GM23338 (cell line): ENCODE results near the gene TIMM29.

Experiments used
- CREB1 ChIP-seq: fragments of 250-450 bp; sonication (Bioruptor Pico); IDR thresholded peaks from 2 replicates; pipeline ENCODE4 v1.5.0; 2020; ENCODE audit warnings: low read depth, mild to moderate bottlenecking, moderate library complexity
- CTCF ChIP-seq, 2 experiments: fragments of 200-600 bp in 1 of 2; sonication (generic) in 1 of 2; conservative IDR thresholded peaks; 2 replicates each; pipeline versions ENCODE4 v1.5.1 to v1.6.1; 2016 to 2017; ENCODE audit warnings: antibody characterized with exemption in 2 of 2, low read depth in 2 of 2, mild to moderate bottlenecking in 2 of 2, moderate library complexity in 1 of 2
- EZH2 ChIP-seq: fragments of 200-600 bp; sonication (generic); IDR thresholded peaks from one replicate; pipeline ENCODE4 v1.8.0; 2017; ENCODE audit warnings: antibody characterized with exemption, mild to moderate bottlenecking, low read depth; ENCODE audit not compliant: unreplicated experiment
- EZH2phosphoT487 ChIP-seq: fragments of 200-600 bp; sonication (generic); IDR thresholded peaks from one replicate; pipeline ENCODE4 v1.8.1; 2018; ENCODE audit warnings: antibody characterized with exemption; ENCODE audit not compliant: unreplicated experiment
- JUNB ChIP-seq: IDR thresholded peaks from one replicate; pipeline ENCODE4 v1.6.1; 2016; ENCODE audit warnings: antibody characterized with exemption; ENCODE audit not compliant: unreplicated experiment
- POLR2AphosphoS5 ChIP-seq: IDR thresholded peaks from 2 replicates; pipeline ENCODE4 v1.6.1; 2016; ENCODE audit warnings: antibody characterized with exemption, low read depth
- REST ChIP-seq: IDR thresholded peaks from one replicate; pipeline ENCODE4 v1.6.1; 2018; ENCODE audit warnings: antibody characterized with exemption; ENCODE audit not compliant: unreplicated experiment

- TF ChIP-seq CREB1 (no peak), CTCF (conservative IDR thresholded peaks at IDR 0.05; ENCODE audit: low read depth in 2 of 2) (peak; percentile 80 to 82), POLR2AphosphoS5 (no peak), EZH2phosphoT487 (no peak), JUNB (no peak), EZH2 (no peak), REST (no peak)
These were observed 8.1 kb downstream of the TIMM29 start for GRCh38 chr19:10936661-10937084.
